Activated naive CD4-positive, alpha-beta T cell treated with anti-CD3 and anti-CD28 coated beads for 36 hours (primary cell): ENCODE data around the gene PTPN6. TPM values are rescaled to one million over a fixed set of nuclear protein-coding genes. Genes with fewer than 3 reads are reported as not detected.
"Not testable (repeated sequence)": the region's sequence is repeated elsewhere in the genome, so short reads cannot be mapped to it uniquely, and the experiment has no call there.

ENCODE experiments used
- CTCF ChIA-PET: fragments of 350-600 bp; sonication (Branson Sonifier 250); formaldehyde crosslinking; loops from one replicate; lab custom pipeline; 2021; ENCODE audit warnings: antibody characterized with exemption; lab: Charles Lee
- DNase-seq: peaks from one replicate; pipeline ENCODE4 v3.0.0-alpha.2; 2020
- H3K27ac Mint-ChIP-seq: one replicate; pipeline ENCODE4 v1.8.0; 2021; ENCODE audit warnings: mild to moderate bottlenecking, mixed read lengths
- H3K27me3 Mint-ChIP-seq: one replicate; pipeline ENCODE4 v1.8.0; 2021; ENCODE audit warnings: low read depth, mixed read lengths
- H3K36me3 Mint-ChIP-seq: one replicate; pipeline ENCODE4 v1.8.0; 2021; ENCODE audit warnings: low read depth, mixed read lengths
- H3K4me1 Mint-ChIP-seq: one replicate; pipeline ENCODE4 v1.8.0; 2021; ENCODE audit warnings: low read depth, mixed read lengths
- H3K4me3 Mint-ChIP-seq: one replicate; pipeline ENCODE4 v1.8.0; 2021; ENCODE audit warnings: mild to moderate bottlenecking, moderate library complexity, mixed read lengths
- H3K9me3 Mint-ChIP-seq: one replicate; pipeline ENCODE4 v1.8.0; 2021; ENCODE audit warnings: mixed read lengths
- intact Hi-C: fragments of 100-400 bp; cut with micrococcal nuclease; formaldehyde crosslinking; loops from one replicate; pipeline ENCODE4 v1.15.1; 2023
- total RNA-seq, 2 experiments: library from RNA; stranded (reverse); gene quantifications; one replicate each; pipeline ENCODE4 v1.2.3, GENCODE V29; 2021

The PTPN6 gene
- total RNA-seq: 100 to 1,000 TPM; 334 to 348 TPM

- peak; percentile 80 for DNase-seq
- no peaks in the 10 kb centered on the region for H3K9me3 Mint-ChIP-seq
- peak within 1 kb of the TSS; percentile 98 for H3K4me3 Mint-ChIP-seq
- intact Hi-C loops: loop anchor here (5.0 to 10.0 kb wide), 5 partner anchors 79 to 1134 kb away; partner anchors contain the start of genes CD27, CD4, GAPDH and NECAP1
- CTCF ChIA-PET: interaction anchor here (0.6 to 11.8 kb wide), 4 partner anchors 10 to 27 kb away, joined by 4 to 397 read pairs (median 4); no protein-coding TSS in a partner anchor
- H3K36me3 Mint-ChIP-seq: peaks cover 55% of the 10 kb centered on the region
- no peaks in the 10 kb centered on the region for H3K27me3 Mint-ChIP-seq
- peak within 1 kb of the TSS; percentile 93 for H3K27ac Mint-ChIP-seq
- peaks cover 65% of the 10 kb centered on the region for H3K4me1 Mint-ChIP-seq
Measured at GRCh38 chr12:6950811-6951540, at the start of gene PTPN6. Gene PTPN6, plus strand, starts transcription at chr12:6951356. Its CDS starts 157 bp downstream, at chr12:6951513.

GRCh38 chr12:6902448-6902847 lies 48.7 kb upstream of the PTPN6 start:
- CTCF ChIA-PET: interaction anchor here (1.0 to 1.5 kb wide), 4 partner anchors 11 to 33 kb away, joined by 3 to 4 read pairs (median 3); partner anchors contain the start of gene SPSB2
- no peak overlapping the region for H3K27ac Mint-ChIP-seq
- no peaks in the 10 kb centered on the region for H3K9me3 Mint-ChIP-seq
- intact Hi-C loops: no loop called here
- no peaks in the 10 kb centered on the region for H3K27me3 Mint-ChIP-seq
- DNase-seq: no peak
- no peaks in the 10 kb centered on the region for H3K36me3 Mint-ChIP-seq
- H3K4me3 Mint-ChIP-seq: no peak overlapping the region
- peaks cover 5% of the 10 kb centered on the region for H3K4me1 Mint-ChIP-seq

- Mint-ChIP-seq H3K4me1 (peaks cover 5% of the 10 kb centered on the region), H3K4me3 (no peak overlapping the region), H3K27ac (no peak overlapping the region), H3K27me3 (no peaks in the 10 kb centered on the region), H3K36me3 (no peaks in the 10 kb centered on the region), H3K9me3 (no peaks in the 10 kb centered on the region)
- CTCF ChIA-PET: interaction anchor here (0.7 to 1.6 kb wide), 3 partner anchors 12 to 34 kb away, joined by 3 to 4 read pairs (median 4); partner anchors contain the start of gene SPSB2
- no peak for DNase-seq
- intact Hi-C loops: loop anchor here (1.0 to 2.0 kb wide), 7 partner anchors 11 to 286 kb away; partner anchors contain the start of genes C12orf57, ENO2, LPCAT3 and PEX5
Measured at GRCh38 chr12:6903722-6904121, 47.4 kb upstream of the PTPN6 start.

- CTCF ChIA-PET: interaction anchor here (0.6 to 1.6 kb wide), 5 partner anchors 13 to 145 kb away, joined by 3 to 6 read pairs (median 4); partner anchors contain the start of gene SPSB2
- peak; percentile 99 for DNase-seq
- H3K4me3 Mint-ChIP-seq: no peak within 1 kb of the TSS
- peaks cover 3% of the 10 kb centered on the region for H3K4me1 Mint-ChIP-seq
- no peaks in the 10 kb centered on the region for H3K9me3 Mint-ChIP-seq
- intact Hi-C loops: loop anchor here (1.0 to 2.0 kb wide), 7 partner anchors 10 to 285 kb away; partner anchors contain the start of genes C12orf57, ENO2, LPCAT3 and PEX5
- H3K27me3 Mint-ChIP-seq: no peaks in the 10 kb centered on the region
- no peaks in the 10 kb centered on the region for H3K36me3 Mint-ChIP-seq
- H3K27ac Mint-ChIP-seq: no peak within 1 kb of the TSS
Measured at GRCh38 chr12:6904280-6905276, 46.6 kb upstream of the PTPN6 start, which contains the start of gene LRRC23. Gene LRRC23, plus strand, starts transcription at chr12:6904822. Its CDS starts 812 bp downstream, at chr12:6905634.

GRCh38 chr12:6905414-6906040 lies 45.6 kb upstream of the PTPN6 start:
- intact Hi-C loops: loop anchor here (2.0 kb wide), 1 partner anchor 39 kb away; the partner anchor contains the start of gene C12orf57
- CTCF ChIA-PET: interaction anchor here (0.6 to 1.3 kb wide), 2 partner anchors 14 to 146 kb away, joined by 3 to 6 read pairs; no protein-coding TSS in a partner anchor

GRCh38 chr12:6908141-6908540 lies 43.0 kb upstream of the PTPN6 start:
- H3K36me3 Mint-ChIP-seq, intact Hi-C loops, H3K4me3 Mint-ChIP-seq, H3K27me3 Mint-ChIP-seq, H3K9me3 Mint-ChIP-seq, H3K27ac Mint-ChIP-seq, DNase-seq, H3K4me1 Mint-ChIP-seq: not testable (repeated sequence)
- CTCF ChIA-PET: interaction anchor here (0.7 to 3.8 kb wide), 5 partner anchors 16 to 199 kb away, joined by 3 to 18 read pairs (median 3); partner anchors contain the start of gene SPSB2

More at GRCh38 chr12:6905414-6906040, 45.6 kb upstream of the PTPN6 start:
- Mint-ChIP-seq H3K36me3 (no peaks in the 10 kb centered on the region), H3K4me1 (no peaks in the 10 kb centered on the region), H3K27ac (no peak overlapping the region), H3K27me3 (no peaks in the 10 kb centered on the region), H3K9me3 (no peaks in the 10 kb centered on the region), H3K4me3 (no peak overlapping the region)
- no peak for DNase-seq

GRCh38 chr12:6909421-6910145 lies 41.6 kb upstream of the PTPN6 start:
- no peak overlapping the region for H3K4me3 Mint-ChIP-seq
- no peak overlapping the region for H3K27ac Mint-ChIP-seq
- DNase-seq: no peak
- intact Hi-C loops: no loop called here
- H3K27me3 Mint-ChIP-seq: no peaks in the 10 kb centered on the region
- H3K4me1 Mint-ChIP-seq: peaks cover 10% of the 10 kb centered on the region
- H3K36me3 Mint-ChIP-seq: no peaks in the 10 kb centered on the region
- no peaks in the 10 kb centered on the region for H3K9me3 Mint-ChIP-seq
- CTCF ChIA-PET: interaction anchor here (0.8 to 3.8 kb wide), 4 partner anchors 12 to 36 kb away, joined by 3 to 18 read pairs (median 6); partner anchors contain the start of gene SPSB2

- H3K27ac Mint-ChIP-seq: no peak overlapping the region
- no peaks in the 10 kb centered on the region for H3K27me3 Mint-ChIP-seq
- peak overlapping the region; percentile 89 for H3K4me3 Mint-ChIP-seq
- H3K9me3 Mint-ChIP-seq: no peaks in the 10 kb centered on the region
- DNase-seq: no peak
- peaks cover 33% of the 10 kb centered on the region for H3K4me1 Mint-ChIP-seq
- intact Hi-C loops: no loop called here
- H3K36me3 Mint-ChIP-seq: peaks cover 6% of the 10 kb centered on the region
- CTCF ChIA-PET: interaction anchor here (1.3 to 2.4 kb wide), 3 partner anchors 12 to 40 kb away, joined by 3 to 9 read pairs (median 7); no protein-coding TSS in a partner anchor
Measured at GRCh38 chr12:6912164-6912935, 38.8 kb upstream of the PTPN6 start.

GRCh38 chr12:6914246-6914946 lies 36.8 kb upstream of the PTPN6 start, which contains the start of gene ENO2:
Gene ENO2, plus strand, starts transcription at chr12:6914580. Its CDS starts 1,253 bp downstream, at chr12:6915833.
- no peaks in the 10 kb centered on the region for H3K27me3 Mint-ChIP-seq
- peaks cover 35% of the 10 kb centered on the region for H3K4me1 Mint-ChIP-seq
- DNase-seq: peak; percentile 86
- intact Hi-C loops: loop anchor here (1.0 kb wide), 3 partner anchors 10 to 41 kb away; partner anchors contain the start of genes LRRC23 and SPSB2
- H3K36me3 Mint-ChIP-seq: peaks cover 15% of the 10 kb centered on the region
- CTCF ChIA-PET: interaction anchor here (0.6 to 2.0 kb wide), 5 partner anchors 17 to 50 kb away, joined by 3 to 7 read pairs (median 3); partner anchors contain the start of genes C12orf57, RNU7-1 and SPSB2
- no peaks in the 10 kb centered on the region for H3K9me3 Mint-ChIP-seq
- peak within 1 kb of the TSS; percentile 89 for H3K4me3 Mint-ChIP-seq
- H3K27ac Mint-ChIP-seq: peak within 1 kb of the TSS; percentile 71
